ENCODE results near the gene UNC45A. TPM values are rescaled to one million over a fixed set of nuclear protein-coding genes. Genes with fewer than 3 reads are reported as not detected.
A peak's percentile ranks its signal among the peaks of the same experiment; 100 is the strongest.

The UNC45A gene
- total and polyA plus RNA-seq, 2 of the 13 experiments (the other 11 are each of a cell fraction or from before 2014, with no cell fraction given): 33.8 to 39.7 TPM

DNA sequence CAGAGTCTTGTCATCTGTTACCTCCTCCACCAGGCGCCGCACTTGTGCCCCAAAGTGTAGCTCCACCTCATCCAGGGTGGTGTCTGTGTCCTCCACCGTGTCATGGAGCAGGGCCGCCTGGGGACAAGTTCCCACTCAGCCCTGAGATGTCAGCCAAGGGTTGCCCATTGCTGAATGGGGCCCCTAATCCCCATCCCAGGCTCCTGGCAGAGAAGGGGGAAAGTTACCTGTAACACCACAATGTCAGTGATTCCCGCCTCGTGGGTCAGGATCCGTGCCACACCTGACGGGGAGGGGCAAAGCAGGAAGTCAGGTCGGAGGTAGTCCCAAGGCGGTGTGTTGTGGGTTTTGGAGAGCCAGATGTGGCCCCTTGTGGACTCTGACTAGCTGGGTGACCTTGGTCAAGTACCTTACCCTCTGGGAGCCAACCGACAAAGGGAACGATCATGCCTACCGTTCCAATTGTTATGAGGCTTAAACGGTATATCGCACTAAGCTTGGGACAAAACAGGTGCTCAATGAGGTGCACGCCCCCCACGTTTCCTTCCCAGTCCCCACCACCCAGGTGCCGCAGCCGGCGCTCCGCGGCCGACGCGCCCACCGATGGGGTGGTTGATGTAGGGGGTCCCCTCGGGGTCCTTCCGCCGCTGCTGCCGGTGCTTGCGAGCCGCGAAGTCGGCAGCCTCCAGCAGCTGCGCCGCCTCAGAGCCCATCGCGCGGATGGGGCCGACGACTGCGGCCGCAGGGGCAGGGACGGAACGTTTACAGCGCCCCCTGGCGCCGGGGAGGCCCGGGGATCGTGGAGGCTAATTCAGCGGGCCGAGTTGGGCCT, 3.0 kb upstream of the UNC45A start, which contains the start of gene HDDC3 (continued):
- TF ChIP-seq ZNF451 (CRISPR knock-in tag; IDR thresholded peaks at IDR 0.05) (0 out of 2 replicates have a peak, but pooled peaks have one; percentile 28), ARNT (IDR thresholded peaks at IDR 0.05) (no peak), ZNF75D (CRISPR knock-in tag; IDR thresholded peaks at IDR 0.05; ENCODE audit: borderline replicate concordance) (no peak), ZNF709 (CRISPR knock-in tag; IDR thresholded peaks at IDR 0.05) (no peak), MAFG (CRISPR knock-in tag; IDR thresholded peaks at IDR 0.05) (no peak), JUNB (CRISPR knock-in tag; IDR thresholded peaks at IDR 0.05; ENCODE audit: borderline replicate concordance) (no peak), ZNF678 (CRISPR knock-in tag; IDR thresholded peaks at IDR 0.05) (no peak), CBX1 (IDR thresholded peaks at IDR 0.05; ENCODE audit: low read depth) (no peak), YEATS2 (CRISPR knock-in tag; IDR thresholded peaks at IDR 0.05; ENCODE audit: borderline replicate concordance) (peak; percentile 91), PLRG1 (conservative IDR thresholded peaks at IDR 0.05) (no peak), SNAPC2 (CRISPR knock-in tag; IDR thresholded peaks at IDR 0.05) (no peak), SP1 (IDR thresholded peaks at IDR 0.05) (no peak), SP1 (CRISPR knock-in tag; IDR thresholded peaks at IDR 0.05) (peak; percentile 45; the same call in 1 of the 2 replicates), HOXA7 (CRISPR knock-in tag; IDR thresholded peaks at IDR 0.05) (no peak), YY1 (IDR thresholded peaks at IDR 0.05; ENCODE audit: insufficient read depth, insufficient replicate concordance, low read depth, low read length) (peak; percentile 77), KAT7 (CRISPR knock-in tag; IDR thresholded peaks at IDR 0.05; ENCODE audit: borderline replicate concordance) (peak; percentile 48; the same call in 1 of the 2 replicates), MAFK (conservative IDR thresholded peaks at IDR 0.05 in 1 of 2, IDR thresholded peaks at IDR 0.05 in 1 of 2; ENCODE audit: low read length in 2 of 2) (no peak), CCDC6 (CRISPR knock-in tag; IDR thresholded peaks at IDR 0.05) (no peak), NFRKB (IDR thresholded peaks at IDR 0.05) (no peak), MZF1 (CRISPR knock-in tag; IDR thresholded peaks at IDR 0.05; ENCODE audit: borderline replicate concordance) (no peak)
- TF ChIP-seq, protein P1, sequence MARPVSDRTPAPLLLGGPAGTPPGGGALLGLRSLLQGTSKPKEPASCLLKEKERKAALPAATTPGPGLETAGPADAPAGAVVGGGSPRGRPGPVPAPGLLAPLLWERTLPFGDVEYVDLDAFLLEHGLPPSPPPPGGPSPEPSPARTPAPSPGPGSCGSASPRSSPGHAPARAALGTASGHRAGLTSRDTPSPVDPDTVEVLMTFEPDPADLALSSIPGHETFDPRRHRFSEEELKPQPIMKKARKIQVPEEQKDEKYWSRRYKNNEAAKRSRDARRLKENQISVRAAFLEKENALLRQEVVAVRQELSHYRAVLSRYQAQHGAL (CRISPR knock-in tag; IDR thresholded peaks at IDR 0.05; ENCODE audit: not compliant biosample characterization): peak; percentile 69
- TF ChIP-seq, protein P2, sequence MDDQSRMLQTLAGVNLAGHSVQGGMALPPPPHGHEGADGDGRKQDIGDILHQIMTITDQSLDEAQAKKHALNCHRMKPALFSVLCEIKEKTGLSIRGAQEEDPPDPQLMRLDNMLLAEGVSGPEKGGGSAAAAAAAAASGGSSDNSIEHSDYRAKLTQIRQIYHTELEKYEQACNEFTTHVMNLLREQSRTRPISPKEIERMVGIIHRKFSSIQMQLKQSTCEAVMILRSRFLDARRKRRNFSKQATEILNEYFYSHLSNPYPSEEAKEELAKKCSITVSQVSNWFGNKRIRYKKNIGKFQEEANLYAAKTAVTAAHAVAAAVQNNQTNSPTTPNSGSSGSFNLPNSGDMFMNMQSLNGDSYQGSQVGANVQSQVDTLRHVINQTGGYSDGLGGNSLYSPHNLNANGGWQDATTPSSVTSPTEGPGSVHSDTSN (CRISPR knock-in tag; IDR thresholded peaks at IDR 0.05; ENCODE audit: borderline replicate concordance): 0 out of 2 replicates have a peak, but pooled peaks have one; percentile 27
- TF ChIP-seq, protein P3, sequence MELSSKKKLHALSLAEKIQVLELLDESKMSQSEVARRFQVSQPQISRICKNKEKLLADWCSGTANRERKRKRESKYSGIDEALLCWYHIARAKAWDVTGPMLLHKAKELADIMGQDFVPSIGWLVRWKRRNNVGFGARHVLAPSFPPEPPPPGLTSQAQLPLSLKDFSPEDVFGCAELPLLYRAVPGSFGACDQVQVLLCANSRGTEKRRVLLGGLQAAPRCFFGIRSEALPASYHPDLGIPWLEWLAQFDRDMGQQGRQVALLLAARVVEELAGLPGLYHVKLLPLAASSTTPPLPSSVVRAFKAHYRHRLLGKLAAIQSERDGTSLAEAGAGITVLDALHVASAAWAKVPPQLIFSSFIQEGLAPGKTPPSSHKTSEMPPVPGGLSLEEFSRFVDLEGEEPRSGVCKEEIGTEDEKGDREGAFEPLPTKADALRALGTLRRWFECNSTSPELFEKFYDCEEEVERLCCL (CRISPR knock-in tag; IDR thresholded peaks at IDR 0.05; ENCODE audit: borderline replicate concordance): no peak; the same call in 1 of the 2 replicates
- TF ChIP-seq, protein P4, sequence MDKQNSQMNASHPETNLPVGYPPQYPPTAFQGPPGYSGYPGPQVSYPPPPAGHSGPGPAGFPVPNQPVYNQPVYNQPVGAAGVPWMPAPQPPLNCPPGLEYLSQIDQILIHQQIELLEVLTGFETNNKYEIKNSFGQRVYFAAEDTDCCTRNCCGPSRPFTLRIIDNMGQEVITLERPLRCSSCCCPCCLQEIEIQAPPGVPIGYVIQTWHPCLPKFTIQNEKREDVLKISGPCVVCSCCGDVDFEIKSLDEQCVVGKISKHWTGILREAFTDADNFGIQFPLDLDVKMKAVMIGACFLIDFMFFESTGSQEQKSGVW (CRISPR knock-in tag; IDR thresholded peaks at IDR 0.05; ENCODE audit: borderline replicate concordance): no peak
- TF ChIP-seq, protein P5, sequence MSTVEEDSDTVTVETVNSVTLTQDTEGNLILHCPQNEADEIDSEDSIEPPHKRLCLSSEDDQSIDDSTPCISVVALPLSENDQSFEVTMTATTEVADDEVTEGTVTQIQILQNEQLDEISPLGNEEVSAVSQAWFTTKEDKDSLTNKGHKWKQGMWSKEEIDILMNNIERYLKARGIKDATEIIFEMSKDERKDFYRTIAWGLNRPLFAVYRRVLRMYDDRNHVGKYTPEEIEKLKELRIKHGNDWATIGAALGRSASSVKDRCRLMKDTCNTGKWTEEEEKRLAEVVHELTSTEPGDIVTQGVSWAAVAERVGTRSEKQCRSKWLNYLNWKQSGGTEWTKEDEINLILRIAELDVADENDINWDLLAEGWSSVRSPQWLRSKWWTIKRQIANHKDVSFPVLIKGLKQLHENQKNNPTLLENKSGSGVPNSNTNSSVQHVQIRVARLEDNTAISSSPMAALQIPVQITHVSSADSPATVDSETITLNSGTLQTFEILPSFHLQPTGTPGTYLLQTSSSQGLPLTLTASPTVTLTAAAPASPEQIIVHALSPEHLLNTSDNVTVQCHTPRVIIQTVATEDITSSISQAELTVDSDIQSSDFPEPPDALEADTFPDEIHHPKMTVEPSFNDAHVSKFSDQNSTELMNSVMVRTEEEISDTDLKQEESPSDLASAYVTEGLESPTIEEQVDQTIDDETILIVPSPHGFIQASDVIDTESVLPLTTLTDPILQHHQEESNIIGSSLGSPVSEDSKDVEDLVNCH (CRISPR knock-in tag; IDR thresholded peaks at IDR 0.05): no peak

Measured in HepG2 (cell line).